Measurements from ENCODE around the gene ARMH2. TPM values are rescaled to one million over a fixed set of nuclear protein-coding genes. Genes with fewer than 3 reads are reported as not detected.

ARMH2 gene
- not detected in 2 replicates for total RNA-seq

DNA sequence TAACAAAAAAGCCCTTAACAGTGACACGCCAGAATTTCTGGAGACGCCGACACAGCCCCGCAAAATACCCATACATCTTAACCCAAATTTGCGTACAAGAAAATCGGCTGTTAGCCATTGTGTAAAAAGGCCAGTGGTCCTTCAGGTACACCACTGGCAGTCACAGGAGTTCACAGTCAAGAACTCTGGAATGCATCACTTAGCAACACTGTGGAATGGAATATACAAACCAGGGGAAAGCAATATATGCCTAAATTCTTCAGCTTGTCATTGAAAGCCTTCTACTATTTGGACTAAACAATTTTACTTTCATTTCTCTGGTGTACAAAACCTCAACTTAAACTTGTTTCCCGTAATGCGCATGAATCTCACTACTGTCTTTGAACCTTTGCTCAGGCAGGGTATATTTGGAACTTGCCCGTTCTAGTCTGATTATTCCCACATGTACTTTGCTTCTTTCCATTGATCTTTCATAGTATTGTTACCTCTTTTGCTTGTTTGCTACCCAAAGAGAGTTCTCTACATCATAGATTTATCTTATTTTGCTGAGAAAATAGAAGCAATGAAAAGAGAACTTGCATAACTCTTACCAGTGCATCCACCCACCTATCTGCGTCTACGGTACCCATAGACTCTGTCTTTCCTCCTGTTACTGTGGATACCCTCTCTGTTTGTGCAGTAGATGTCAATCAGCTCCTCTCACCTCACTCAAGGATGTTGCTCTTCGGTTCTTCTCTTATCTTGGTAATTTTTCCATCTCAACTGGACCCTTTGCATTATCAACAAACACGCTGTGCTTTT is at the start of gene ARMH2:
Gene ARMH2, minus strand, starts transcription at position 178 of the 801 bp plus-strand sequence. Its CDS starts 60 bp downstream, at position 118.

DNA sequence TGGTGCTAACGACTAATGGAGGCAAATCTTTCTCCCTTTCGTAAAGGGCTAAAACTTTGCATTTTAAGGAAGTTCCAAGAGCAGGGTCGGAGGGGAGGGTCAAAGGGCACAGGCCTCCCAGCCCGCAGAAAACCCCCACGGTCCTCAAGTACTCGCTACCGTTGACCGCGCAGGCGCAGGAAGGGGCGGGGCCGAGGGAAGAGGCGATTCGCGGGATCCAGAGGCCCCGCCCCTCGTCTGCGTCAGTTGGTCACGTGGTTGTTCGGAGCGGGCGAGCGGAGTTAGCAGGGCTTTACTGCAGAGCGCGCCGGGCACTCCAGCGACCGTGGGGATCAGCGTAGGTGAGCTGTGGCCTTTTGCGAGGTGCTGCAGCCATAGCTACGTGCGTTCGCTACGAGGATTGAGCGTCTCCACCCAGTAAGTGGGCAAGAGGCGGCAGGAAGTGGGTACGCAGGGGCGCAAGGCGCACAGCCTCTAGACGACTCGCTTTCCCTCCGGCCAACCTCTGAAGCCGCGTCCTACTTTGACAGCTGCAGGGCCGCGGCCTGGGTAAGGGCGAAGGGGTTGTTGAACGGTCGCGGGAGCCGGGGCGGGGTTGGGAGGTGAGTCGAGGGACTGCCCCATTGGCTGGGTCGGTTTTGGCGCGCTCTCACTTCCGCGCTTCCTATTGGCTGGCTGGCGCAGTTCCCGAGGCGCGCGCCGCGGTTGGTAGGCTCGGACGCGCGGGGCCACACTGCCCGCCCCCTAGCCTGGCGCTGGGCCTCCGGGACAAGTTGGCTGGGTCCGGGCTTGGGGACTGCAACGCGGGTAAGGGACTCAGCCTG is 23.8 kb downstream of the ARMH2 start, which contains the start of gene GMNN:
Gene GMNN, plus strand, starts transcription at position 242 of the 824 bp plus-strand sequence. CDS start 2,310 bp downstream, outside the sequence.

Other genes starting within 250 kb of the ARMH2 start
- gene KIAA0319, start 152.7 kb downstream of the ARMH2 start, total RNA-seq = under 0.01 TPM in 1 of 2 replicates, not detected in the other
- 37.6 and 39.1 TPM in 2 replicates for gene TDP2, start 132.0 kb downstream of the ARMH2 start, total RNA-seq
- 9.8 and 12.2 TPM in 2 replicates for gene ACOT13, start 131.8 kb downstream of the ARMH2 start, total RNA-seq
- 192 and 211 TPM in 2 replicates for gene C6orf62, start 79.8 kb downstream of the ARMH2 start, total RNA-seq
- 49.2 and 53.3 TPM in 2 replicates for gene GMNN, start 24.0 kb downstream of the ARMH2 start, total RNA-seq
- gene RIPOR2, start 137.0 kb upstream of the ARMH2 start, total RNA-seq = not detected in 2 replicates